ENCODE data around the gene DUSP23. TPM values are rescaled to one million over a fixed set of nuclear protein-coding genes. Genes with fewer than 3 reads are reported as not detected.

DUSP23 gene
- 36.2 and 73.9 TPM in 2 replicates for total RNA-seq

GRCh38 chr1:159780583-159781582, at the start of gene DUSP23:
Gene DUSP23, plus strand, starts transcription at chr1:159780962. Its CDS starts 139 bp downstream, at chr1:159781101.

GRCh38 chr1:159802111-159802510, 21.3 kb downstream of the DUSP23 start, which contains the start of gene FCRL6:
Gene FCRL6, plus strand, starts transcription at chr1:159802360. Its CDS starts 65 bp downstream, at chr1:159802425.

GRCh38 chr1:159826441-159827101, 45.8 kb downstream of the DUSP23 start, which contains the start of gene SLAMF8:
Gene SLAMF8, plus strand, starts transcription at chr1:159826873. Its CDS starts 26 bp downstream, at chr1:159826899.

Other genes with a start within 250 kb of the DUSP23 start
- not detected in 2 replicates for gene OR10J5, start 245.0 kb upstream of the DUSP23 start, total RNA-seq
- not detected in 2 replicates for gene APCS, start 193.1 kb upstream of the DUSP23 start, total RNA-seq
- gene CRP, start 66.4 kb upstream of the DUSP23 start, total RNA-seq, result 0.29 TPM in 1 of 2 replicates, not detected in the other
- gene FCRL6, start 21.4 kb downstream of the DUSP23 start, total RNA-seq, result not detected in 2 replicates
- not detected in 2 replicates for gene SLAMF8, start 45.9 kb downstream of the DUSP23 start, total RNA-seq
- not detected in 2 replicates for gene VSIG8, start 81.7 kb downstream of the DUSP23 start, total RNA-seq
- 1.1 and 1.6 TPM in 2 replicates for gene CFAP45, start 119.2 kb downstream of the DUSP23 start, total RNA-seq
- gene TAGLN2, start 144.5 kb downstream of the DUSP23 start, total RNA-seq, result 454 and 578 TPM in 2 replicates
- gene IGSF9, start 164.7 kb downstream of the DUSP23 start, total RNA-seq, result 0.07 TPM in 1 of 2 replicates, not detected in the other
- not detected in 2 replicates for gene SLAMF9, start 173.3 kb downstream of the DUSP23 start, total RNA-seq

Data from thoracic aorta endothelial cell (primary cell).